HG03520 (cell line): ENCODE measurements around the gene ZC3H13.

Experiments used
- ATAC-seq: cut with Tn5 transposase; IDR thresholded peaks from one replicate; pipeline ENCODE4 v1.9.1; 2021; ENCODE audit warnings: mild to moderate bottlenecking, moderate library complexity; ENCODE audit not compliant: unreplicated experiment

ZC3H13 gene

GRCh38 chr13:46062185-46062584 lies 9.6 kb upstream of the ZC3H13 start:
- ATAC-seq: no peak

GRCh38 chr13:46059405-46059804 lies 6.9 kb upstream of the ZC3H13 start:
- no peak for ATAC-seq

GRCh38 chr13:46058268-46058667 lies 5.7 kb upstream of the ZC3H13 start:
- ATAC-seq: no peak

GRCh38 chr13:46057256-46058015 lies 4.9 kb upstream of the ZC3H13 start:
- ATAC-seq: no peak

- ATAC-seq: no peak
These were observed 841 bp upstream of the ZC3H13 start for GRCh38 chr13:46053162-46054012.

- ATAC-seq: no peak
These were observed 603 bp downstream of the ZC3H13 start for GRCh38 chr13:46051968-46052318.

- ATAC-seq: no peak
These were observed 1.8 kb downstream of the ZC3H13 start for GRCh38 chr13:46050771-46051170.

GRCh38 chr13:46045424-46045823 lies 7.1 kb downstream of the ZC3H13 start:
- no peak for ATAC-seq

- ATAC-seq: no peak
These were observed 8.9 kb downstream of the ZC3H13 start for GRCh38 chr13:46043647-46044046.

GRCh38 chr13:46041419-46041839 lies 11.1 kb downstream of the ZC3H13 start:
- no peak for ATAC-seq

GRCh38 chr13:46040763-46041162 lies 11.8 kb downstream of the ZC3H13 start:
- no peak for ATAC-seq

- ATAC-seq: no peak
These were observed 12.9 kb downstream of the ZC3H13 start for GRCh38 chr13:46039411-46040182.

- no peak for ATAC-seq
These were observed 14.2 kb downstream of the ZC3H13 start for GRCh38 chr13:46038296-46038695.

- ATAC-seq: no peak
These were observed 17.5 kb downstream of the ZC3H13 start for GRCh38 chr13:46035066-46035465.

GRCh38 chr13:46032341-46032740 lies 20.2 kb downstream of the ZC3H13 start:
- no peak for ATAC-seq

GRCh38 chr13:46031581-46032263 lies 20.8 kb downstream of the ZC3H13 start:
- no peak for ATAC-seq

GRCh38 chr13:46025157-46025556 lies 27.4 kb downstream of the ZC3H13 start:
- no peak for ATAC-seq

- no peak for ATAC-seq
These were observed 30.1 kb downstream of the ZC3H13 start for GRCh38 chr13:46022481-46022880.

- no peak for ATAC-seq
These were observed 36.3 kb downstream of the ZC3H13 start for GRCh38 chr13:46016216-46016615.

GRCh38 chr13:46015366-46015765 lies 37.2 kb downstream of the ZC3H13 start:
- no peak for ATAC-seq

GRCh38 chr13:46012404-46012803 lies 40.1 kb downstream of the ZC3H13 start:
- no peak for ATAC-seq
